H1 (cell line): ENCODE data around the gene FAT1. TPM values are rescaled to one million over a fixed set of nuclear protein-coding genes. Genes with fewer than 3 reads are reported as not detected.

ENCODE experiments used
- CTCF ChIA-PET: fragments of 300-600 bp; sonication (Branson Sonifier 250); formaldehyde crosslinking; loops from one replicate; lab custom pipeline; 2021; ENCODE audit not compliant: partially characterized antibody; lab: Charles Lee
- POLR2A ChIA-PET: fragments of 300-600 bp; sonication (Branson Sonifier 250); formaldehyde crosslinking; loops from one replicate; lab custom pipeline; 2021; ENCODE audit warnings: inconsistent platforms; ENCODE audit not compliant: partially characterized antibody; lab: Charles Lee
- DNase-seq, 2 experiments: peaks; one replicate each; pipeline versions ENCODE4 v3.0.0 to v3.0.0-alpha.2; 2010 to 2022; ENCODE audit warnings: low spot score in 2 of 2, low read depth in 1 of 2, mixed read lengths in 1 of 2
- FAIRE-seq: peaks from 2 replicates; lab custom pipeline; 2011; peaks lifted over from hg19 to GRCh38; lab: Jason Lieb, UNC
- H2AFZ ChIP-seq: 2 replicates; pipeline ENCODE4 v1.8.1; 2012; ENCODE audit warnings: low read length, inconsistent platforms
- H2AK5ac ChIP-seq: 2 replicates; pipeline ENCODE4 v1.6.1; 2013; ENCODE audit warnings: low read depth, low read length
- H2BK120ac ChIP-seq: replicated peaks from 2 replicates; pipeline ENCODE3; 2013; ENCODE audit warnings: low read depth, low read length, inconsistent platforms
- H2BK12ac ChIP-seq: 2 replicates; pipeline ENCODE4 v1.6.1; 2013; ENCODE audit warnings: low read depth, low read length
- H2BK15ac ChIP-seq: 2 replicates; pipeline ENCODE4 v1.6.1; 2013; ENCODE audit warnings: low read length
- H2BK20ac ChIP-seq: 2 replicates; pipeline ENCODE4 v1.6.1; 2013; ENCODE audit warnings: low read length
- H2BK5ac ChIP-seq: 2 replicates; pipeline ENCODE4 v1.6.1; 2013; ENCODE audit warnings: low read depth, low read length
- H3K14ac ChIP-seq: 2 replicates; pipeline ENCODE4 v1.6.1; 2013; ENCODE audit warnings: inconsistent platforms; ENCODE audit not compliant: insufficient read length
- H3K18ac ChIP-seq: 2 replicates; pipeline ENCODE4 v1.6.1; 2013; ENCODE audit warnings: low read length; ENCODE audit errors: extremely low read depth
- H3K23ac ChIP-seq: 2 replicates; pipeline ENCODE4 v1.6.1; 2013; ENCODE audit warnings: inconsistent platforms; ENCODE audit not compliant: insufficient read length
- H3K23me2 ChIP-seq: 2 replicates; pipeline ENCODE4 v1.6.1; 2013; ENCODE audit warnings: low read depth, low read length
- H3K27ac ChIP-seq: 2 replicates; pipeline ENCODE4 v1.6.1; 2011; ENCODE audit warnings: low read depth, low read length, inconsistent platforms
- H3K27me3 ChIP-seq, 4 experiments: replicated peaks in 1 of 4; 1 replicate in 1 of 4; 2 replicates in 3 of 4; pipeline versions ENCODE4 v1.6.1 to v1.8.1; 2011 to 2013; ENCODE audit warnings: low read length in 3 of 4, mild to moderate bottlenecking in 3 of 4, inconsistent platforms in 2 of 4, mixed read lengths in 2 of 4, moderate library complexity in 1 of 4; ENCODE audit not compliant: control insufficient read depth in 3 of 4, insufficient read depth in 3 of 4; ENCODE audit errors: extremely low read depth in 1 of 4
- H3K36me3 ChIP-seq, 4 experiments: 2 replicates each; pipeline versions ENCODE4 v1.6.1 to v1.8.1; 2011 to 2013; ENCODE audit warnings: mild to moderate bottlenecking in 4 of 4, low read length in 3 of 4, moderate library complexity in 2 of 4, control low read depth in 1 of 4, inconsistent platforms in 1 of 4; ENCODE audit not compliant: insufficient read depth in 4 of 4, control insufficient read depth in 2 of 4
- H3K4ac ChIP-seq: replicated peaks from 2 replicates; pipeline ENCODE3; 2013; ENCODE audit warnings: low read length, low read depth, mixed read lengths, inconsistent platforms; ENCODE audit not compliant: insufficient read length
- H3K4me1 ChIP-seq, 4 experiments: replicated peaks in 1 of 4; 1 replicate in 1 of 4; 2 replicates in 3 of 4; pipeline versions ENCODE4 v1.6.1 to v1.8.1; 2011 to 2013; ENCODE audit warnings: low read length in 3 of 4, inconsistent platforms in 2 of 4, mixed read lengths in 1 of 4; ENCODE audit not compliant: insufficient read depth in 4 of 4, control insufficient read depth in 3 of 4
- H3K4me2 ChIP-seq, 2 experiments: 2 replicates each; pipeline versions ENCODE4 v1.6.1 to v1.8.1; 2011 to 2013; ENCODE audit warnings: low read depth in 2 of 2, low read length in 2 of 2, control low read depth in 1 of 2, inconsistent platforms in 1 of 2, mild to moderate bottlenecking in 1 of 2; ENCODE audit not compliant: insufficient read depth in 1 of 2
- H3K4me3 ChIP-seq, 4 experiments: fragments of 200-600, 300-600 bp in 1 of 4; sonication (generic), shearing (Covaris generic), sonication (Bioruptor Twin) in 1 of 4; 2 replicates each; pipeline versions ENCODE4 v1.5.1 to v1.8.1; 2011 to 2016; ENCODE audit warnings: low read length in 4 of 4, low read depth in 3 of 4, control low read depth in 2 of 4, inconsistent platforms in 2 of 4, mild to moderate bottlenecking in 2 of 4, mixed read lengths in 1 of 4, moderate library complexity in 1 of 4; ENCODE audit not compliant: insufficient read depth in 2 of 4; ENCODE audit errors: extremely low read depth in 1 of 4
- H3K56ac ChIP-seq: replicated peaks from 2 replicates; pipeline ENCODE3; 2013; ENCODE audit warnings: low read depth, mild to moderate bottlenecking, mixed read lengths, low read length, inconsistent platforms; ENCODE audit not compliant: insufficient read length
- H3K79me1 ChIP-seq: 2 replicates; pipeline ENCODE4 v1.6.1; 2013; ENCODE audit warnings: low read depth, low read length, control low read depth
- H3K79me2 ChIP-seq, 2 experiments: 2 replicates each; pipeline versions ENCODE4 v1.6.1 to v1.8.1; 2012 to 2013; ENCODE audit warnings: low read length in 2 of 2, mild to moderate bottlenecking in 2 of 2, inconsistent platforms in 1 of 2; ENCODE audit not compliant: insufficient read depth in 2 of 2, control insufficient read depth in 1 of 2
- H3K9ac ChIP-seq, 4 experiments: replicated peaks in 1 of 4; 1 replicate in 1 of 4; 2 replicates in 3 of 4; pipeline versions ENCODE4 v1.6.1 to v1.8.1; 2011 to 2013; ENCODE audit warnings: low read depth in 3 of 4, low read length in 3 of 4, control low read depth in 2 of 4, mild to moderate bottlenecking in 2 of 4, moderate library complexity in 2 of 4, inconsistent platforms in 1 of 4; ENCODE audit errors: extremely low read depth in 1 of 4
- H3K9me3 ChIP-seq, 2 experiments: 2 replicates each; pipeline versions ENCODE4 v1.6.1 to v1.8.1; 2012 to 2013; ENCODE audit warnings: mild to moderate bottlenecking in 2 of 2, moderate library complexity in 2 of 2, control low read depth in 1 of 2, inconsistent platforms in 1 of 2, low read depth in 1 of 2, low read length in 1 of 2, mixed read lengths in 1 of 2; ENCODE audit not compliant: insufficient read depth in 2 of 2
- H4K20me1 ChIP-seq, 2 experiments: replicated peaks in 1 of 2; 2 replicates each; pipeline versions ENCODE3 to v1.8.1; 2011 to 2013; ENCODE audit warnings: inconsistent platforms in 2 of 2, low read length in 2 of 2, mild to moderate bottlenecking in 1 of 2; ENCODE audit not compliant: insufficient read depth in 2 of 2, control insufficient read depth in 1 of 2
- H4K5ac ChIP-seq: 2 replicates; pipeline ENCODE4 v1.6.1; 2013; ENCODE audit warnings: low read length, low read depth, mixed read lengths, inconsistent platforms; ENCODE audit not compliant: insufficient read length
- H4K8ac ChIP-seq: 2 replicates; pipeline ENCODE4 v1.8.0; 2013; ENCODE audit warnings: mild to moderate bottlenecking, moderate library complexity, low read length, inconsistent platforms; ENCODE audit not compliant: insufficient read depth; ENCODE audit errors: extremely low read depth
- H4K91ac ChIP-seq: replicated peaks from 2 replicates; pipeline ENCODE3; 2013; ENCODE audit warnings: low read length, mixed read lengths, inconsistent platforms; ENCODE audit not compliant: insufficient read length
- CTBP2 ChIP-seq: IDR thresholded peaks from 2 replicates; pipeline ENCODE4 v1.7.0; 2011; ENCODE audit warnings: borderline replicate concordance, mild to moderate bottlenecking, moderate library complexity, mixed read lengths, low read length; ENCODE audit not compliant: insufficient read depth, insufficient read length
- EZH2 ChIP-seq: fragments of 200-600 bp; sonication (generic); IDR thresholded peaks from 2 replicates; pipeline ENCODE4 v1.7.1; 2012; ENCODE audit warnings: low read depth, mild to moderate bottlenecking, moderate library complexity, low read length, inconsistent platforms; ENCODE audit not compliant: severe bottlenecking
- GABPA ChIP-seq: IDR thresholded peaks from 2 replicates; pipeline ENCODE4 v1.6.1; 2011; ENCODE audit warnings: mild to moderate bottlenecking, low read length, moderate library complexity, borderline replicate concordance; ENCODE audit not compliant: insufficient read depth
- HDAC6 ChIP-seq: IDR thresholded peaks from one replicate; pipeline ENCODE4 v1.7.1; 2012; ENCODE audit warnings: low read depth, mild to moderate bottlenecking, inconsistent platforms, low read length, moderate library complexity
- KDM4A ChIP-seq: IDR thresholded peaks from one replicate; pipeline ENCODE4 v1.7.1; 2012; ENCODE audit warnings: low read depth, mild to moderate bottlenecking, moderate library complexity, low read length, inconsistent platforms; ENCODE audit not compliant: severe bottlenecking
- KDM5A ChIP-seq: fragments of 200-600 bp; IDR thresholded peaks from 2 replicates; pipeline ENCODE4 v1.7.1; 2012; ENCODE audit warnings: mild to moderate bottlenecking, low read length, inconsistent platforms, mixed read lengths
- MAFK ChIP-seq: IDR thresholded peaks from 2 replicates; pipeline ENCODE4 v1.6.1; 2012; ENCODE audit warnings: low read depth, mild to moderate bottlenecking, improper control_type of control experiment, low read length
- PHF8 ChIP-seq: fragments of 200-600 bp; sonication (generic); conservative IDR thresholded peaks from 2 replicates; pipeline ENCODE4 v1.7.1; 2012; ENCODE audit warnings: low read depth, mild to moderate bottlenecking, inconsistent platforms, low read length, moderate library complexity
- RFX5 ChIP-seq: IDR thresholded peaks from 2 replicates; pipeline ENCODE4 v1.6.1; 2011; ENCODE audit warnings: low read depth, low read length, improper control_type of control experiment, borderline replicate concordance
- ZNF274 ChIP-seq: IDR thresholded peaks from 2 replicates; pipeline ENCODE4 v1.7.0; 2012; ENCODE audit warnings: low read length, borderline replicate concordance; ENCODE audit errors: extremely low read depth
- WGBS, 2 experiments: shearing (Covaris generic) in 1 of 2; methylation state at CpG; one replicate each; pipeline versions ENCODE4 v1.1.6 to v1.1.7; 2013 to 2015; ENCODE audit warnings: low lambda C conversion rate in 2 of 2, mixed read lengths in 2 of 2, inconsistent platforms in 1 of 2, low coverage in 1 of 2, missing lambda C conversion rate in 1 of 2; ENCODE audit not compliant: insufficient replicate concordance in 2 of 2, insufficient coverage in 1 of 2, insufficient read length in 1 of 2; ENCODE audit errors: extremely low coverage in 1 of 2, missing lambda C conversion rate in 1 of 2; 5-methylcytosine and 5-hydroxymethylcytosine counted together
- polyA plus RNA-seq, 7 experiments: library from polyadenylated mRNA; depleted of rRNA in 3 of 7; stranded (reverse) in 5 of 7; unstranded in 2 of 7; fragments of >200 nt in 5 of 7; fragments of 200-250 nt in 2 of 7; gene quantifications; 1 replicate in 5 of 7; 2 replicates in 1 of 7; 4 replicates in 1 of 7; pipeline versions ENCODE4 v1.2.1 to v1.2.3, GENCODE V29; 2011 to 2013; ENCODE audit warnings: missing spikeins in 2 of 7, mixed read lengths in 2 of 7
- total RNA-seq: library from RNA; stranded (reverse); fragmentation: NEBNext Ultra II Directional; extraction: Animal tissue kit (Norgen Biotek cat#: 25700); gene quantifications from 2 replicates; pipeline ENCODE4 v1.2.1, GENCODE V29; 2021
- TF ChIP-seq, protein P1 (sequence below), 3 experiments: IDR thresholded peaks; 1 replicate in 2 of 3; 2 replicates in 1 of 3; pipeline versions ENCODE4 v1.5.1 to v1.6.1; 2011; ENCODE audit warnings: low read length in 3 of 3, mild to moderate bottlenecking in 3 of 3, inconsistent platforms in 2 of 3, low read depth in 1 of 3, moderate library complexity in 1 of 3; ENCODE audit not compliant: insufficient read depth in 1 of 3; ENCODE audit errors: control extremely low read depth in 1 of 3

Gene FAT1
- total and polyA plus RNA-seq, 2 of the 8 experiments (the other 6 are each of a cell fraction or from before 2014, with no cell fraction given) = 94.4 to 137 TPM

DNA sequence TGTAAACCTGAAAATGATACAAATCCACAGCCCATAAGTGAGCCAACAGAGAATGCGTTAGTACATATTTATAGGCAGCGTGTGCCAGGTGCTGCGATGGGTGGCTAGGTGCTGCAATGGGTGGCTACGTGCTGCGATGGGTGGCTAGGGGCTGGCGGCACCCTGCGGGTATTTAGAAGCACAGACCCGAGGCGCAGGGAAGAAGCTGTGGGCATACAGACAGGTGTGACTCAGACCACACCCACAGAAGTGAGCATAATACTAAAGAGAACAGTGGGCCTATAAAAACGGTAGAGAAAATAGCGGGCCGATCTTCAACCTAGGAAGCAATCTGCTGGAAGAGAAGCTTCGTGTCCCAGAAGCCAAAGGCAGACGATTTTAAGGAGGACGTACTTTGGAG lies 81.1 kb downstream of the FAT1 start:
- H3K9me3 ChIP-seq = no peaks in the 10 kb centered on the region
- H2BK120ac ChIP-seq = no peak overlapping the region
- H3K4me2 ChIP-seq = no peak overlapping the region
- no peak overlapping the region for H4K8ac ChIP-seq
- DNase-seq (no peak), FAIRE-seq (no peak)
- H2BK15ac ChIP-seq = no peak overlapping the region
- no peak overlapping the region for H3K18ac ChIP-seq
- ChIA-PET POLR2A (interaction anchor here (1.0 kb wide), 1 partner anchor 8 kb away, joined by 3 read pairs; no protein-coding TSS in a partner anchor), CTCF (no interaction called here)
- no peak overlapping the region for H3K14ac ChIP-seq
- no peak overlapping the region for H3K4ac ChIP-seq
- H3K79me2 ChIP-seq = peaks cover 0 to 19% of the 10 kb centered on the region in 2 experiments; a peak in 1 of 4 replicates
- no peak overlapping the region for H3K9ac ChIP-seq
- H3K27me3 ChIP-seq = no peaks in the 10 kb centered on the region
- no peak overlapping the region for H3K23ac ChIP-seq
- peaks cover 5% of the 10 kb centered on the region; the same call in 1 of the 2 replicates for H3K79me1 ChIP-seq
- H3K23me2 ChIP-seq = no peaks in the 10 kb centered on the region; the same call in 1 of the 2 replicates
- no peak overlapping the region for H2AFZ ChIP-seq
- no peak overlapping the region for H2BK20ac ChIP-seq
- H3K56ac ChIP-seq = no peak overlapping the region
- H3K27ac ChIP-seq = no peak overlapping the region
- H4K20me1 ChIP-seq = no peaks in the 10 kb centered on the region
- no peak overlapping the region for H4K91ac ChIP-seq
- H2BK12ac ChIP-seq = no peak overlapping the region
- no peak overlapping the region for H4K5ac ChIP-seq
- no peak overlapping the region for H2BK5ac ChIP-seq
- peaks cover 0 to 5% (median 0%) of the 10 kb centered on the region in 4 experiments; a peak in 4 of 7 replicates for H3K4me1 ChIP-seq
- WGBS, 2 experiments = 85% methylated on average over 15 of the region's 15 CpGs; no CpG with 5 or more reads in 1 of the 2 experiments
- no peak overlapping the region for H3K4me3 ChIP-seq
- no peak overlapping the region for H2AK5ac ChIP-seq
- peaks cover 0 to 16% (median 0%) of the 10 kb centered on the region in 4 experiments; a peak in 2 of 8 replicates for H3K36me3 ChIP-seq
- no peak for TF ChIP-seq GABPA
- TF ChIP-seq MAFK = no peak
- TF ChIP-seq KDM4A = no peak
- TF ChIP-seq, protein P1, sequence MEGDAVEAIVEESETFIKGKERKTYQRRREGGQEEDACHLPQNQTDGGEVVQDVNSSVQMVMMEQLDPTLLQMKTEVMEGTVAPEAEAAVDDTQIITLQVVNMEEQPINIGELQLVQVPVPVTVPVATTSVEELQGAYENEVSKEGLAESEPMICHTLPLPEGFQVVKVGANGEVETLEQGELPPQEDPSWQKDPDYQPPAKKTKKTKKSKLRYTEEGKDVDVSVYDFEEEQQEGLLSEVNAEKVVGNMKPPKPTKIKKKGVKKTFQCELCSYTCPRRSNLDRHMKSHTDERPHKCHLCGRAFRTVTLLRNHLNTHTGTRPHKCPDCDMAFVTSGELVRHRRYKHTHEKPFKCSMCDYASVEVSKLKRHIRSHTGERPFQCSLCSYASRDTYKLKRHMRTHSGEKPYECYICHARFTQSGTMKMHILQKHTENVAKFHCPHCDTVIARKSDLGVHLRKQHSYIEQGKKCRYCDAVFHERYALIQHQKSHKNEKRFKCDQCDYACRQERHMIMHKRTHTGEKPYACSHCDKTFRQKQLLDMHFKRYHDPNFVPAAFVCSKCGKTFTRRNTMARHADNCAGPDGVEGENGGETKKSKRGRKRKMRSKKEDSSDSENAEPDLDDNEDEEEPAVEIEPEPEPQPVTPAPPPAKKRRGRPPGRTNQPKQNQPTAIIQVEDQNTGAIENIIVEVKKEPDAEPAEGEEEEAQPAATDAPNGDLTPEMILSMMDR (IDR thresholded peaks at IDR 0.05; ENCODE audit: control extremely low read depth in 1 of 3, insufficient read depth in 1 of 3, low read depth in 1 of 3, low read length in 3 of 3) = no peak
- no peak for TF ChIP-seq CTBP2
- TF ChIP-seq ZNF274 = no peak
- no peak for TF ChIP-seq PHF8
- no peak for TF ChIP-seq EZH2
- no peak for TF ChIP-seq HDAC6
- TF ChIP-seq KDM5A = no peak
- no peak for TF ChIP-seq RFX5
